HEK293T (cell line): ENCODE results near the gene SUSD1.

Experiments
- CTCF ChIA-PET: fragments of 350-600 bp; formaldehyde crosslinking; extraction: SDS; loops from one replicate; lab custom pipeline; 2021; ENCODE audit warnings: antibody characterized with exemption, inconsistent platforms; lab: Yijun Ruan, JAX
- POLR2A ChIA-PET: fragments of 350-600 bp; formaldehyde crosslinking; extraction: SDS; loops from one replicate; lab custom pipeline; 2020; ENCODE audit warnings: antibody characterized with exemption, inconsistent platforms; lab: Yijun Ruan, JAX
- DNase-seq: peaks from one replicate; pipeline ENCODE4 v3.0.0; 2012; ENCODE audit warnings: mixed read lengths; ENCODE audit errors: extremely low spot score
- ARNT ChIP-seq: fragments of 450-650 bp; IDR thresholded peaks from 2 replicates; pipeline ENCODE4 v1.6.1; 2017; ENCODE audit warnings: mild to moderate bottlenecking
- BHLHE40 ChIP-seq: fragments of 450-650 bp; IDR thresholded peaks from 2 replicates; pipeline ENCODE4 v1.6.1; 2016; ENCODE audit warnings: mild to moderate bottlenecking, moderate library complexity, borderline replicate concordance
- CTBP1 ChIP-seq: fragments of 450-650 bp; IDR thresholded peaks from 2 replicates; pipeline ENCODE4 v1.6.1; 2016; ENCODE audit warnings: borderline replicate concordance
- ELF4 ChIP-seq: fragments of 450-650 bp; IDR thresholded peaks from 2 replicates; pipeline ENCODE4 v1.6.1; 2017; ENCODE audit warnings: antibody characterized with exemption
- FOXA1 ChIP-seq: fragments of 450-650 bp; IDR thresholded peaks from 2 replicates; pipeline ENCODE4 v1.6.1; 2016; ENCODE audit warnings: mild to moderate bottlenecking
- FOXK2 ChIP-seq: fragments of 450-650 bp; IDR thresholded peaks from 2 replicates; pipeline ENCODE4 v1.6.1; 2016; ENCODE audit warnings: mild to moderate bottlenecking
- FOXM1 ChIP-seq: fragments of 450-650 bp; IDR thresholded peaks from 2 replicates; pipeline ENCODE4 v1.6.1; 2017; ENCODE audit warnings: mild to moderate bottlenecking, borderline replicate concordance
- HDGF ChIP-seq: fragments of 450-650 bp; IDR thresholded peaks from 2 replicates; pipeline ENCODE4 v1.6.1; 2017; ENCODE audit warnings: antibody characterized with exemption, borderline replicate concordance
- L3MBTL2 ChIP-seq: fragments of 450-650 bp; conservative IDR thresholded peaks from 2 replicates; pipeline ENCODE4 v1.6.1; 2016; ENCODE audit warnings: mild to moderate bottlenecking
- LEF1 ChIP-seq: fragments of 450-650 bp; IDR thresholded peaks from 2 replicates; pipeline ENCODE4 v1.6.1; 2017; ENCODE audit warnings: mild to moderate bottlenecking, borderline replicate concordance
- NFRKB ChIP-seq: fragments of 450-650 bp; IDR thresholded peaks from 2 replicates; pipeline ENCODE4 v1.6.1; 2016; ENCODE audit warnings: mild to moderate bottlenecking, moderate library complexity
- SP1 ChIP-seq: fragments of 450-650 bp; IDR thresholded peaks from 2 replicates; pipeline ENCODE4 v1.6.1; 2017
- SUZ12 ChIP-seq: fragments of 450-650 bp; IDR thresholded peaks from 2 replicates; pipeline ENCODE4 v1.6.1; 2016; ENCODE audit warnings: mild to moderate bottlenecking
- TARDBP ChIP-seq: fragments of 450-650 bp; IDR thresholded peaks from 2 replicates; pipeline ENCODE4 v1.6.1; 2016
- ZNF384 ChIP-seq: fragments of 450-650 bp; IDR thresholded peaks from 2 replicates; pipeline ENCODE4 v1.6.1; 2016
- TF ChIP-seq, protein P1 (sequence below): fragments of 450-650 bp; IDR thresholded peaks from 2 replicates; pipeline ENCODE4 v1.6.1; 2016

The SUSD1 gene

DNA sequence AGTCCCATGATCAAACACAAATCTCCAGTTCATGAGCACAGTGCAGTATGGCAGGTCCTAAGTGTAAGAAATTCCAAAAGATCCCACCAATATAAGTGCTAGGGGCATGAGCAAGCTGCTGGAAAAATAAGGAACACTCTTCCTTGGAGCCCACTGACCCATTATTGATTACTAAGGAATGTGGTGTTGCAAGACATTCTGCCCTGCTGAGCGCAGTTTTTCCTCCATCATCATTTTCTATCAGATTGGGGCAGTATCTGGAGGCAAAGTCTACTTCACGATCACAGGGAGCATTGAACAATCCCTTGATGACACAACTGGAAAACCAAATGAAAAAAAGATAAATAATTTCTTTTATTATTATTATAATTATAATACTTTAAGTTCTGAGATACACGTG lies 149.2 kb downstream of the SUSD1 start:
- DNase-seq, result no peak
- no peak for TF ChIP-seq BHLHE40
- no peak for TF ChIP-seq ARNT
- no peak for TF ChIP-seq FOXK2
- POLR2A ChIA-PET, result no interaction called here
- CTCF ChIA-PET, result no interaction called here

DNA sequence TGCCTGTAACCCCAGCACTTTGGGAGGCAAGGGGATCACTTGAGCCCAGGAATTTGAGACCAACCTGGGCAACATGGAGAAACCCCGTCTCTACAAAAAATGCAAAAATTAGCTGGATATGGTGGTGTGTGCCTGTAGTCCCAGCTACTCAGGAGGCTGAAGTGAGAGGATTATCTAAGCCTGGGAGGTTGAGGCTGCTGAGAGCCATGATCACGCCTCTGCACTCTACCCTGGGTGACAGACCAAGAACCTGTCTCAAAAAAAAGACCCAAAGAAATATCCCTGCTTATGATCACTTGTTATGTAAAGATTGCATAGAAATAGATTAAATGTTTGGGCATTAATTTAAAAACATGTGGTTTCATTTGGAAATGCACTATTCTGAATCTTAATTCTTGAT lies 153.4 kb downstream of the SUSD1 start:
- ChIA-PET CTCF (interaction anchor here (0.7 kb wide), 1 partner anchor 261 kb away, joined by 3 read pairs; no protein-coding TSS in a partner anchor), POLR2A (no interaction called here)
- DNase-seq, result no peak
- no peak for TF ChIP-seq L3MBTL2
- TF ChIP-seq FOXA1, result no peak
- TF ChIP-seq SUZ12, result no peak
- no peak for TF ChIP-seq FOXM1
- no peak for TF ChIP-seq SP1

- TF ChIP-seq CTBP1 (no peak), ELF4 (no peak), L3MBTL2 (no peak), LEF1 (no peak)
- DNase-seq, result no peak
- POLR2A ChIA-PET, result no interaction called here
- CTCF ChIA-PET, result no interaction called here
Measured at GRCh38 chr9:112020680-112021596, 154.2 kb downstream of the SUSD1 start.

DNA sequence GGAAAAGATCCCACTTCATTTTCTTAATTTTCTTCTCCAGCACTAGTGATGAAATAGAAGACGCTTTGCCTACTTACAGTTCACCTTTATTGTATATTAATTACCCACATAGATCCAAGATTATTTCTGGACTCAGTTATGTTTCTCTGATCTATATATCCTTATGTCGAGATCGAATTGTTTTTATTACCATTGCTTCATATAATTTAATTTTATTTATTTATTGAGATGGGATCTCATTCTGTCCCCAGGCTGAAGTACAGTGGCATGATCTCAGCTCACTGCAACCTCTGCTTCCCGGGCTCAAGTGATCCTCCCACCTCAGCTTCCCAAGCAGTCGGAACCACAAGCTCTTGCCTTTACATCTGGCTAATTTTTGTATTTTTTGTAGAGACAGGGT lies 157.2 kb downstream of the SUSD1 start:
- no peak for DNase-seq
- CTCF ChIA-PET, result no interaction called here
- TF ChIP-seq SP1, result no peak
- TF ChIP-seq ZNF384, result no peak
- TF ChIP-seq LEF1, result no peak
- no peak for TF ChIP-seq CTBP1
- no peak for TF ChIP-seq SUZ12
- TF ChIP-seq, protein P1, sequence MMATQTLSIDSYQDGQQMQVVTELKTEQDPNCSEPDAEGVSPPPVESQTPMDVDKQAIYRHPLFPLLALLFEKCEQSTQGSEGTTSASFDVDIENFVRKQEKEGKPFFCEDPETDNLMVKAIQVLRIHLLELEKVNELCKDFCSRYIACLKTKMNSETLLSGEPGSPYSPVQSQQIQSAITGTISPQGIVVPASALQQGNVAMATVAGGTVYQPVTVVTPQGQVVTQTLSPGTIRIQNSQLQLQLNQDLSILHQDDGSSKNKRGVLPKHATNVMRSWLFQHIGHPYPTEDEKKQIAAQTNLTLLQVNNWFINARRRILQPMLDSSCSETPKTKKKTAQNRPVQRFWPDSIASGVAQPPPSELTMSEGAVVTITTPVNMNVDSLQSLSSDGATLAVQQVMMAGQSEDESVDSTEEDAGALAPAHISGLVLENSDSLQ, result no peak
- no peak for TF ChIP-seq BHLHE40
- no peak for TF ChIP-seq HDGF
- no peak for TF ChIP-seq FOXM1
- no peak for TF ChIP-seq L3MBTL2
- no peak for TF ChIP-seq FOXA1
- TF ChIP-seq NFRKB, result no peak
- TF ChIP-seq TARDBP, result no peak
- POLR2A ChIA-PET, result no interaction called here

- DNase-seq, result no peak
- ChIA-PET CTCF (interaction anchor here (0.6 kb wide), 1 partner anchor 522 kb away, joined by 6 read pairs; no protein-coding TSS in a partner anchor), POLR2A (no interaction called here)
- TF ChIP-seq CTBP1 (no peak), LEF1 (no peak), SUZ12 (no peak), FOXA1 (no peak), L3MBTL2 (no peak), HDGF (no peak), ELF4 (no peak), FOXK2 (no peak), ZNF384 (no peak), ARNT (no peak), TARDBP (no peak), FOXM1 (no peak), SP1 (no peak), BHLHE40 (no peak), NFRKB (no peak)
- TF ChIP-seq, protein P1, result no peak
Measured at GRCh38 chr9:112015736-112016135, 159.4 kb downstream of the SUSD1 start.

DNA sequence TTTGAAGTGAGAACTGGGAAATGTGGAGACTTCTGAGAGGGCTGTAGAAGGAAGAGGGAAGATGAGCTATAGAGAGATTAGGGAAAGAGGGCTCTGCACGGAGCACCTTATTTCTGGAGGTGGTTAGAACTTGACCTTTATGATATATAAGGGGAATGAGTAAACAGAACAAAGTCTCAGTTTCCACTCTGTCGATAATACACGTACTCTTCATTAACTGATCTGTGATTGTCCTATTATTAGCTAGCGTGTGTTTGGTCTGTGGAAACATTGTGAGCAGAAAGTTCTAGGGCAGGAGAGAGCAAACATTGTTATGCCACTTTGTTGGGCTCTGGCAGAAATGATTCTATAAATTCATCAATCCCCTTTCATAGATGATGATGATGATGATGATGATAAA lies 159.9 kb downstream of the SUSD1 start:
- CTCF ChIA-PET, result interaction anchor here (0.6 kb wide), 1 partner anchor 522 kb away, joined by 6 read pairs; no protein-coding TSS in a partner anchor
- POLR2A ChIA-PET, result no interaction called here

More for the DNA sequence above, 159.9 kb downstream of the SUSD1 start:
- no peak for DNase-seq
- TF ChIP-seq ARNT (no peak), TARDBP (no peak), ELF4 (no peak), FOXM1 (no peak), CTBP1 (no peak), FOXK2 (no peak), FOXA1 (no peak), HDGF (no peak), ZNF384 (no peak), LEF1 (no peak)
- TF ChIP-seq, protein P1, result no peak
